Suprapubic skin (tissue), 4 donors: ENCODE data around the gene WDR90. TPM values are rescaled to one million over a fixed set of nuclear protein-coding genes. Genes with fewer than 3 reads are reported as not detected.

Source experiments
- DNase-seq, 2 donors: peaks; one replicate each; pipeline ENCODE4 v3.0.0-alpha.2; 2019; ENCODE audit warnings: low spot score in 2 of 2
- H3K27ac ChIP-seq: fragments of 200-600 bp; sonication (generic); one replicate; pipeline ENCODE4 v1.5.1; 2019
- H3K27me3 ChIP-seq: fragments of 200-600 bp; sonication (generic); one replicate; pipeline ENCODE4 v1.5.1; 2019
- H3K36me3 ChIP-seq: fragments of 200-600 bp; sonication (generic); one replicate; pipeline ENCODE4 v1.5.1; 2019
- H3K4me1 ChIP-seq: fragments of 200-600 bp; sonication (generic); one replicate; pipeline ENCODE4 v1.5.1; 2019
- H3K4me3 ChIP-seq: fragments of 200-600 bp; sonication (generic); one replicate; pipeline ENCODE4 v1.5.1; 2019; ENCODE audit warnings: mild to moderate bottlenecking
- H3K9me3 ChIP-seq: fragments of 200-600 bp; sonication (generic); one replicate; pipeline ENCODE4 v1.5.1; 2019
- CTCF ChIP-seq, 2 donors: fragments of 200-600 bp in 1 of 2; fragments of 450-650 bp in 1 of 2; sonication (generic) in 1 of 2; IDR thresholded peaks; one replicate each; pipeline ENCODE4 v1.5.1; 2016 to 2019; ENCODE audit warnings: antibody characterized with exemption in 2 of 2, mild to moderate bottlenecking in 1 of 2, moderate library complexity in 1 of 2
- EP300 ChIP-seq: sonication (generic); formaldehyde crosslinking; IDR thresholded peaks from one replicate; pipeline ENCODE4 v1.6.1; 2017; ENCODE audit warnings: antibody characterized with exemption
- POLR2A ChIP-seq, 2 donors: fragments of 450-650 bp; IDR thresholded peaks; one replicate each; pipeline ENCODE4 v1.6.1; 2017; ENCODE audit warnings: antibody characterized with exemption in 2 of 2, mild to moderate bottlenecking in 2 of 2, moderate library complexity in 2 of 2
- POLR2AphosphoS5 ChIP-seq, 3 donors: sonication (generic); formaldehyde crosslinking; IDR thresholded peaks; one replicate each; pipeline ENCODE4 v1.6.1; 2017; ENCODE audit warnings: antibody characterized with exemption in 3 of 3
- WGBS: methylation state at CpG from one replicate; pipeline ENCODE4 v1.1.5; 2018; 5-methylcytosine and 5-hydroxymethylcytosine counted together
- total RNA-seq, 4 donors: library from RNA; depleted of rRNA; stranded (reverse); fragments of >200 nt; gene quantifications; one replicate each; pipeline ENCODE4 v1.1.0, GENCODE V29; 2016

WDR90 gene
- total RNA-seq, 4 donors from 2014 or later, result 18.3 to 63.0 (median 32.2) TPM

- Histone ChIP-seq H3K4me3 (no peak overlapping the region), H3K9me3 (no peaks in the 10 kb centered on the region), H3K4me1 (peaks cover 36% of the 10 kb centered on the region), H3K27ac (no peak overlapping the region), H3K36me3 (peaks cover 38% of the 10 kb centered on the region), H3K27me3 (no peaks in the 10 kb centered on the region)
- WGBS, result 90% methylated on average over 27 of the region's 50 CpGs
- TF ChIP-seq POLR2A (IDR thresholded peaks at IDR 0.05) (no peak), EP300 (no peak), CTCF (IDR thresholded peaks at IDR 0.05) (no peak), POLR2AphosphoS5 (IDR thresholded peaks at IDR 0.05) (no peak)
- DNase-seq, result peak; percentile 71 to 82
Observed at GRCh38 chr16:627454-628239, 21.5 kb upstream of the WDR90 start.

GRCh38 chr16:628321-629061, 20.7 kb upstream of the WDR90 start:
- no peaks in the 10 kb centered on the region for H3K9me3 ChIP-seq
- no peak overlapping the region for H3K27ac ChIP-seq
- 86% methylated on average over 33 of the region's 33 CpGs for WGBS
- peaks cover 45% of the 10 kb centered on the region for H3K36me3 ChIP-seq
- DNase-seq, result peak in 1 of 2 donors; percentile 64
- no peak overlapping the region for H3K4me3 ChIP-seq
- no peaks in the 10 kb centered on the region for H3K27me3 ChIP-seq
- H3K4me1 ChIP-seq, result peaks cover 29% of the 10 kb centered on the region
- no peak for TF ChIP-seq CTCF (IDR thresholded peaks at IDR 0.05)
- TF ChIP-seq EP300, result no peak
- no peak for TF ChIP-seq POLR2AphosphoS5 (IDR thresholded peaks at IDR 0.05)
- TF ChIP-seq POLR2A (IDR thresholded peaks at IDR 0.05), result no peak

- Histone ChIP-seq H3K36me3 (peaks cover 53% of the 10 kb centered on the region), H3K27ac (no peak overlapping the region)
- 77% methylated on average over 16 of the region's 29 CpGs for WGBS
Observed at GRCh38 chr16:629185-629832, 19.9 kb upstream of the WDR90 start.

GRCh38 chr16:629833-630248, 19.3 kb upstream of the WDR90 start:
- H3K27me3 ChIP-seq, result no peaks in the 10 kb centered on the region
- H3K4me3 ChIP-seq, result no peak overlapping the region
- WGBS, result no CpG with 5 or more reads among the region's 11 CpGs
- H3K36me3 ChIP-seq, result peaks cover 56% of the 10 kb centered on the region
- peaks cover 31% of the 10 kb centered on the region for H3K4me1 ChIP-seq
- no peak overlapping the region for H3K27ac ChIP-seq
- H3K9me3 ChIP-seq, result no peaks in the 10 kb centered on the region
- no peak for TF ChIP-seq POLR2A (IDR thresholded peaks at IDR 0.05)
- TF ChIP-seq POLR2AphosphoS5 (IDR thresholded peaks at IDR 0.05), result no peak
- TF ChIP-seq CTCF (IDR thresholded peaks at IDR 0.05), result no peak
- TF ChIP-seq EP300, result no peak
- no peak for DNase-seq

More at GRCh38 chr16:629185-629832, 19.9 kb upstream of the WDR90 start:
- TF ChIP-seq POLR2A (IDR thresholded peaks at IDR 0.05), result no peak
- no peak for TF ChIP-seq POLR2AphosphoS5 (IDR thresholded peaks at IDR 0.05)
- TF ChIP-seq CTCF (IDR thresholded peaks at IDR 0.05), result no peak
- TF ChIP-seq EP300, result no peak
- H3K27me3 ChIP-seq, result no peaks in the 10 kb centered on the region
- peak in 1 of 2 donors; percentile 63 for DNase-seq
- H3K9me3 ChIP-seq, result no peaks in the 10 kb centered on the region
- no peak overlapping the region for H3K4me3 ChIP-seq
- peaks cover 29% of the 10 kb centered on the region for H3K4me1 ChIP-seq
